NCI-H446 treated with DMSO at 0.1 percent for 48 hours (cell line): ENCODE data around the gene PTPN1.
"Not testable (repeated sequence)": the region's sequence is repeated elsewhere in the genome, so short reads cannot be mapped to it uniquely, and the experiment has no call there.

Source experiments
- DNase-seq: peaks from one replicate; lab custom pipeline; 2025; lab: John Stamatoyannopoulos, UW

Gene PTPN1

DNA sequence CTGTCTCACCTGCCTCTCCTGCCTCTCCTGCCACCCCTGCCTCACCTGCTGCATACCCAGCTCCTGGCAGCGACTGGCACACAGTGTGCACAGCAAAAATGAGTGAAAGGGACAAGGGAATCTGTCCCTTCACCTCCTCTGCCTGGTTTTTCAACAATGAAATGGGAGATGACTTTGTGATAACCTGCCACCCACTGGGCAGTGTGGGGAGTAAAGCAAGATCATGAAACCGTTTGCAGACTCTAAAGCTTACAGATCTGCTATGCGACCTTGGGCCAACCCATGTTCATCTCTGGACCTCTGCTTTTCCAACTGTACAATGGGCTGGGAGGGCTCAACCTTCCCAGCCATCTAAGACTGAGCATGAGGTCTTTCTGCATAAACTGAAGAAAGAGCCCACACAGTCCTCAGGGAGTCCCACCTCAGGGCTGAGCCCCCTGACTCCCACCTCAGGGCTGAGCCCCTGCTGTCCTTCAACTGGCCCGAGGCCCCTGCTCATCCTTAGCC is 100.1 kb downstream of the PTPN1 start:
- DNase-seq: no peak

DNA sequence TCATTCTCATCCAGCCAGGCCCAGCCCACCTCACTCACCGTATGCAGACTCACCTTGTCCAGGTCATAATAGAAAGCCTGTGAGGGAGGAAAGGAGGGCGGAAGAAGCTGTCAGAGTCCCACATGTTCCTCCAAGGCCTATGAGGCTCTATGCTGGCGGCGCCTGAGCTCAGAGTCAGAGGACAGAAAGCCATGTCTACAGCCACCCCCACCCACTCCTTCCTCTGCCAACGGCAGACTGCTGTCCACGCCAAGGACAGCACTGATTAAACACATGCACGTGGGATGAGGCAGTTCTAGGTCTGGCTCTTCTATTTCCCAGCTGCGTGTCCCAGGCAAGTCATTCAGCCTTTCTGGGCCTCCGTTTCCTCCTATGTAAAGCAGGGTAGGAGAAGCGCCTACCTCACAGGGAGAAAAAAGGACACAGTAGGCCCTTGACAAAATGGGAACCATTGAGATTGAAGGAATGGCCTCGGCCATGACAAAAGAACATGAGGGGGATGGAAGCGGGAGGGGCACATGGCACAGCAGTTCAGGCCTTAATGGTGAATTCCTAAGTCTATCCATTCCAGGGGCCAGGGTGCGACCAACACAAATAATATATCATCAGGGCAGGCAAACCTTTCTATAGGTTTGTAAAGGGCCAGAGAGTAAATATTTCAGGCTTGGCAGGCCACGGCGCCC is 101.1 kb downstream of the PTPN1 start:
- no peak for DNase-seq

DNA sequence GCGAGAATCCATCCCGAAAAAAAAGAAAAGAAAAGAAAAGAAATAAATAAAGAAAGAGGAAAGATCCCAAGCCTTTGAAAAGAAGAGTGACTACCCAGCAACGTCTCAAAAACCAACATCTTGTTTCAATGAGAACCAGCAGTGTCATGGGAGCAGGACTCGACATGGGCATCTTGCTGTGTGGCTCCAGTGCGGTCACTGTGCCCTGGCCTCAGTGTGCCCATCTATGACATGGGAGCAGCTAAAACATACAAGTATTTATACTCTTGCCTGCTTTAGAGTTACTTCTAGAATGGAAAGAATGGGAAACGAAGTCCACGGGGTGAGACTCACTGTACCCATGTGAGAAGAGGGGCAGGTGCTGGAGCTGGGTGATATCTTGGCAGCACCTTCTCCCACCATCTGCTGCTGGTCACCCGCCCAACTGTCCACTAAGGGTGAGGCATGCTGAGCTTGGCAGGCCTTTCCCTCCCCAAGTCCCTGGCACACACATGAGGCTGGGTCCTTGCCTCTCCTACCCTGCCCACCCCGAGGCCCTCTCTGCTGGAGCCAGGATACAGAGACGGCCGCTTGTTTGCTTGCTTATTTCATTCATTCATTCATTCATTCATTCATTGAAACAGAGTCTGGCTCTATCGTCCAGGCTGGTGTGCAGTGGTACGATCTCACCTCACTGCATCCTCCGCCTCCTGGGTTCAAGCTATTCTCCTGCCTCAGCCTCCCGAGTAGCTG is 103.4 kb downstream of the PTPN1 start:
- no peak for DNase-seq

DNA sequence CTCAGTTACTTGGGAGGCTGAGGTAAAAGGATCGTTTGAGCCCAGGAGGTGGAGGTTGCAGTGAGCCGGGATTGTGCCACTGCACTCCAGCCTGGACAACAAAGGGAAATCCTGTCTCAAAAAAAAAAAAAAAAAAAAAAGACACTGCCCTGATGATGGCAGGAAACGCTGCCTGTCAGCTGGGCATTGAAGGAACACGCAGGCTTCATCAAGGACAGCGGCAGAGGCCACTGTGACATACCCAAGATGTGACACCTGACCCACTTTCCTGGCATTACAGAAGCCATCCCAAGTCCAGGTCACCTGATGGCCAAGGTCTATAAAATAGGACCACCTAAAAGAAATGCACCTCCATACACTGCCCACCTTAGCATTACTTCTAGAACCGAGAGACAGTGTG is 105.2 kb downstream of the PTPN1 start:
- no peak for DNase-seq

GRCh38 chr20:50617022-50617421 is 106.8 kb downstream of the PTPN1 start:
- DNase-seq: no peak

- DNase-seq: no peak
These were observed 108.4 kb downstream of the PTPN1 start for GRCh38 chr20:50618537-50618936.

DNA sequence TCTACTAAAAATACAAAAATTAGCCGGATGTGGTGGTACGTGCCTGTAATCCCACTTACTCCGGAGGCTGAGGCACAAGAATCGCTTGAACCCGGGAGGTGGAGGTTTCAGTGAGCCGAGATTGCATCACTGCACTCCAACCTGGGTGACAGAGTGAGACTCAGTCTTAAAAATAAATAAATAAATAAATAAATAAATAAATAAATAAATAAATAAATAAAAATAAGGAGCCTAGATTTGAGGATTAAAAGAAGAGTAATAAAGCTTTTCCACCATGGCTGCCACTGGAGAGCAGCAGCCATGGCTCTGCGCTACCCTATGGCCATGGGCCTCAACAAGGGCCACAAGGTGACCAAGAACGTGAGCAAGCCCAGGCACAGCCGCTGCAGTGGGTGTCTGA is 110.3 kb downstream of the PTPN1 start:
- not testable (repeated sequence) for DNase-seq

GRCh38 chr20:50621068-50621665 is 111.0 kb downstream of the PTPN1 start:
- no peak for DNase-seq

DNA sequence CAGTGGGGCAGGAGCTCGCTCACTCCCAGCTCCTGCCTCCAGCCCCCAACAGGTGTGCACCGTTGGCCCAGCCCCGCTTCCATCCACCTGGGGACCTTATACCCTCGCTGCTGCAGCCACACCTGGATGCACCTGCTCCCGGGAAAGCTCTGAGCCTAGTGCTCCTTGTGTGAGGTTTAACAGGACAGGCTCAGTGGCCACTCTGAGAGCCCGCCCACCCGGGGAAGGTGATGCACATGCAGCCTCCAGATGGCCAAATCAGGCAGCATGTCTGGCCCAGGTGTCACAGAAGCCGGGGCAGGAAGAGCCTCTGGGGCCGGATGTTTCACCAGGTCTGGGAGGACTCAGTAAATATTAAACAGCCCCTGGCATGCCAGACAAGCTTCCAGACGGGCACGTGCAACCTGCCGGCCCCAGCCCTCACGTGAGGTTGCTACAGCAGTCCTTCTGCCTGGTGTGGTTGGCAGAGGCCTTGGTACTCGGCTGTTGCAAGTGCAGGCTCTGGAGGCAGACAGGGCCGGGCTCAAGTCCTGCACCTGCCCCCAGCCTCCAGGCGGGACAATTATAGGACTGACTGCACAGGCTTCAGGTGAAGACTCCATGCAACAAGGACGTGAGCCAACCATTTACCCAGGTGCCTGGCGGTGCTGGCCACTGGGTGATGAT is 114.3 kb downstream of the PTPN1 start:
- DNase-seq: no peak

- no peak for DNase-seq
These were observed 115.9 kb downstream of the PTPN1 start for GRCh38 chr20:50625986-50626677.

DNA sequence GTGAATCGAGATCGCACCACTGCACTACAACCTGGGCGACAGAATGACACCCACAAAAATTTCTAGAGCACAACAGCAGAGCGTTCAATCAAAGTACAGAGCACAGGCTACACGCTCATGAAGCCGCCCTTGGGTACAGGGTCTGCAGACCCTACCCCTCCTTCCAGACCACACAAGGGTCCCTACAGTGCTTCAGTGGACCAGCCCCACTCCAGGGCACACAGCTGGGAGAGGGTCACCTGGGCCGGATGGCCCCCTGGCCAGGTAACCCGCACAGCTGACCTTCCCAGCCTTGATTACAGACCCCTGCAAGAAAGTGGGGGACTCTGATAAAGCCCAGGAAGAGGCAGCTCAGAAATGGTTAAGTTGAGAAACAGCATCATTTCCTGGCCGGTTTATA is 117.6 kb downstream of the PTPN1 start:
- DNase-seq: no peak

GRCh38 chr20:50628332-50628731 is 118.1 kb downstream of the PTPN1 start:
- DNase-seq: no peak

DNA sequence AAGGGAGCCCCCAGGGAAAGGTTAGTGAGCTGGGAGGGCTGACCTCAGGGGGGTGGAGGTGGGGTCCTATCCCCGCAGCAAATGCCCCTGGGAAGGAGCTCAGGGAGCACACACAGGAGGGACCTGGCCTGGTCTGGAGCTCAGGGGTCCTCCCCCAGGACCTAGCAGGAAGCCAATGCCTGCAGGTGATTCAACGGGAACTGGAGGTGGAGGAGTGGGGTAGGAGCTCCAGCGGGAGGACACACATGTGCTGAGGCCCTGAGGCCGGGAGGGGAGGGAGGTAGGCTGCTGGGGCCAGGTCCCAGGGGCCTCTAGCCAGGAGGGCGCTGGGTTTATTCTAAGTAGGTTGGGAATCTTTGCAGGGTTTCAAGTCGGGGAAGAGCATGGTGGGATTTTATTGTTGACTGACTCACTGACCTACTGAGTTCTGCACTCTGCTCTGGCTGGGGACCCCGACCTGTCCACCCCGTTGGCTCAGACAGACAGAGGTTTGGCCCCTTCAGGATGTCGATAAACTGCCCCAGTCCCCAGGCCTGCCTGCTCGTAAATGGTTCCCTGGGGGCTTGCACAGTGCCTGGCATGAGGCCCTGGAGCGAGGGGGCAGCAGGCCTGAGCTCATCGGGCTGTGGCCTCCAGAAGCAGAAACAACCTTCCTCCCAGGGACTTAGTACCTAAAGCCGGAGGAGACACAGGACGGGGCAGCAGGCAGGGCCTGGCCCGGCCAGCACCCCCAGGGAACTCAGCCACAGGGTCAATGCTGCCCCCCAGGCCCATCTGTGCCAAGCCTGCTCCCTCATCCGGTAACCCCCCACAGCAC is 118.9 kb downstream of the PTPN1 start:
- DNase-seq: no peak

- no peak for DNase-seq
These were observed 119.5 kb downstream of the PTPN1 start for GRCh38 chr20:50629670-50630045.

GRCh38 chr20:50630578-50631263 is 120.5 kb downstream of the PTPN1 start:
- DNase-seq: no peak

GRCh38 chr20:50632236-50632635 is 122.1 kb downstream of the PTPN1 start:
- no peak for DNase-seq

GRCh38 chr20:50632701-50633100 is 122.5 kb downstream of the PTPN1 start:
- no peak for DNase-seq

DNA sequence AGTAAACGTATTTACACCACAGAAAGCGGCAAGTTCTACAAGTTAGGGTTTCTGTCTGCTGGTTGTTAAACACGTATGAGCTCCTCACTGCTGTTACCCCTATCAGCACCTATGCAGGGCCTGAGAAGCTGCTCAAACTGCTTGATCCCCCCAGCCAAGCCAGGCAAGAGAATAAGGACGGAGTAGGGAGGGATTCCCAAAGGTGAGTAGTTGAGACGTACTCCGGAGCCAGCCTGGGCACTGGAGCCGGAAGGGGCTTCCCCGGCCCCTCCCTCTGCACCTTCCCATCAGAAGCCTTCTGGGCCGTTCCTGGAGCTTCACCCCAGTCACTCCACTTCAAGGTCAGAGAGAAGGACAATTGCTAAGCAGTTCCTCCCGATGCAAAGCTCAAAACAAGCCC is 123.2 kb downstream of the PTPN1 start:
- DNase-seq: no peak

DNA sequence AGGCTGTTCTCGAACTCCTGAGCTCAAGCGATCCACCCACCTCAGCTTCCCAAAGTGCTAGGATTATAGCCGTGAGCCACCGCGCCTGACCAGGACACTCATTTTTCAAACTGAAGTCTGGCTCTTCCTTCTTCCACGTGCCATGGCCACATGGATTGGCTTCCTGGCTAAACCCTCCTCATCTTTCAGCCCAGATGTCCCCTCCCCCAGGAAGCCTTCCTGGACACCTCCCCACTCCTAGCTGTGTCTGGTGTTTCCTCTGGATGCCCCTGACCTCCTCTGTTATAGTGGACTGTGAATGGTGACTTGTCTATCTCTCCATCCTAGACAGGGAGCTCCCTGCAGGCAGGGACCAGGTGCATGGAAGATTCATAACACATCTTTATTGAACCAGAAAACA is 124.0 kb downstream of the PTPN1 start:
- no peak for DNase-seq
